ENCODE results near the gene LZTR1.

Gene LZTR1

DNA sequence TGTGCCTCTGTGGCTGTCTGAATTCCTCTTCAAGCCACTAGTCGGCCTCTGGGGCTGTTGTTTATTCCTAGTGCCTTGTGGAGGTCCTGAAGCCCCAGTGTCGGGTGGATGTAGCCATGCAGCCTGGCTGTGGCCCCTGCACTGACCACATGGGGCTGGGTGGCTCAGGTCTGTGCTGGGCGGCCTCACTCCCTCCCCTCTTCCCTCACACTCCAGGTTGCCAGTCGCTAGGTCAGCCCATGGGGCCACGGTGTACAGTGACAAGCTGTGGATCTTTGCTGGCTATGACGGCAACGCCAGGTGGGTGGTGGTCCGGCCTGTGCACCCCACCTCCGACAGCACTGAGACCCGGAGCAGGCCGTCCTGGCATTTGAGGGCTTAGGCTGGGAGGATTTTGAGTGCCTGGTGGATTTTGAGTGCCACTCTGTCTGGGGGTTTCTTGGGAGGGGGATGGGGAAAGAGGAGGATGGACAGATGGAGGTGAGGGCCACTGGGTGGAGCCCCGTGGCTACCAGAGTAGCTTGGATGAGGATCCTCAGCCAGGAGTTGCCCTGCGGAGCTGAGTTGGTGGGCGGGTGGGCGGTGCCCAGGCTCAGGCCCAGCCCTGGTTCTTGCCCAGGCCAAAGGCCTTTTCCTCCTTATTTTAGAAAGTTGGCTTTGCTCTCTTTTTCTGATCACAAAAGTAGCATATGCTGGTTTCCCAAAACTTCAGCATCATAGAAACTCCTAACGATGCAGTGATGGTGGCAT lies 6.7 kb downstream of the LZTR1 start:
- no peak overlapping the region for H2AFZ ChIP-seq (ENCODE audit: low read depth, low read length)
- no peak overlapping the region for H3K4me3 ChIP-seq (ENCODE audit: low read length)
- H3K9me3 ChIP-seq (ENCODE audit: low read length): no peaks in the 10 kb centered on the region
- H3K36me3 ChIP-seq (ENCODE audit: insufficient read depth, low read length): peaks cover 44% of the 10 kb centered on the region
- no peaks in the 10 kb centered on the region for H3K4me1 ChIP-seq (ENCODE audit: insufficient read depth, low read length)
- no peaks in the 10 kb centered on the region for H3K27me3 ChIP-seq (ENCODE audit: insufficient read depth, low read length)

DNA sequence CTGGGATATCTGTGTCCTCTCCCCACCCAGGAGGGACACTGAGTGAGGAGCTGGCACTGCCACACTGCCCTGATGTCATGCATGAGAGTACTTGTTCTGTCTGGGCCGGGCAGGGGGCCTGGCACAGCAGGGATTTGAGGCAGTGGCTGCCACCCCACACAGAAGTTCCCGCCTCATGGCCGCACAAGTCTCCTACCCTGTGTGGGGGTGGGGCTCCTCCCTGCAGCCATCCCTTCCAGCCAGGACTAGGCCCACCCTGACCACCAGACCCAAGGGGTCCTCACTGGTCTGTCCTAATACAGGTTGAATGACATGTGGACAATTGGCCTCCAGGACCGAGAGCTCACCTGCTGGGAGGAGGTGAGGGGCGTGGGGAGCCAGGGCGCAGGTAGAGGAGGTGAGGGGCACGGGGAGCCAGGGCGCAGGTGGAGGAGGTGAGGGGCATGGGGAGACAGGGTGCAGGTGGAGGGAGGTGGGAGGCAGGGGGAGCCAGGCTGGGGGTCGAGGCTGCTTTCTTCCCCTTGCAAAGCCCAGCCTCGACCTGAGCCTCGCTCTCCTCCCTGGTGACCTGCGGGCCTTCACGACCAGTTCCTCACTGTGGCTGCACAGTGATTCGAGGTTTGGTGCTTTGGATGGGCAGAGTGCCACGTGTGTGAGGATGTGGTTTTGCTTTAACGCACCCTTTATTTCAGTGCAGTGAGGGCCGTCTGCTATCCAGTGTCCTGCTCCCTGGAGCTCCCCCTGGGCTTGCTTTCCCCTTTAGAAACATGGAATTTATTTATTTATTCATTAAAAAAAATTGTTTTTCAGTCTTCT lies 7.4 kb downstream of the LZTR1 start:
- Histone ChIP-seq H3K4me1 (ENCODE audit: insufficient read depth, low read length) (no peaks in the 10 kb centered on the region), H3K9me3 (ENCODE audit: low read length) (no peaks in the 10 kb centered on the region), H3K27me3 (ENCODE audit: insufficient read depth, low read length) (no peaks in the 10 kb centered on the region), H2AFZ (ENCODE audit: low read depth, low read length) (no peak overlapping the region), H3K4me3 (ENCODE audit: low read length) (no peak overlapping the region), H3K36me3 (ENCODE audit: insufficient read depth, low read length) (peaks cover 41% of the 10 kb centered on the region)

DNA sequence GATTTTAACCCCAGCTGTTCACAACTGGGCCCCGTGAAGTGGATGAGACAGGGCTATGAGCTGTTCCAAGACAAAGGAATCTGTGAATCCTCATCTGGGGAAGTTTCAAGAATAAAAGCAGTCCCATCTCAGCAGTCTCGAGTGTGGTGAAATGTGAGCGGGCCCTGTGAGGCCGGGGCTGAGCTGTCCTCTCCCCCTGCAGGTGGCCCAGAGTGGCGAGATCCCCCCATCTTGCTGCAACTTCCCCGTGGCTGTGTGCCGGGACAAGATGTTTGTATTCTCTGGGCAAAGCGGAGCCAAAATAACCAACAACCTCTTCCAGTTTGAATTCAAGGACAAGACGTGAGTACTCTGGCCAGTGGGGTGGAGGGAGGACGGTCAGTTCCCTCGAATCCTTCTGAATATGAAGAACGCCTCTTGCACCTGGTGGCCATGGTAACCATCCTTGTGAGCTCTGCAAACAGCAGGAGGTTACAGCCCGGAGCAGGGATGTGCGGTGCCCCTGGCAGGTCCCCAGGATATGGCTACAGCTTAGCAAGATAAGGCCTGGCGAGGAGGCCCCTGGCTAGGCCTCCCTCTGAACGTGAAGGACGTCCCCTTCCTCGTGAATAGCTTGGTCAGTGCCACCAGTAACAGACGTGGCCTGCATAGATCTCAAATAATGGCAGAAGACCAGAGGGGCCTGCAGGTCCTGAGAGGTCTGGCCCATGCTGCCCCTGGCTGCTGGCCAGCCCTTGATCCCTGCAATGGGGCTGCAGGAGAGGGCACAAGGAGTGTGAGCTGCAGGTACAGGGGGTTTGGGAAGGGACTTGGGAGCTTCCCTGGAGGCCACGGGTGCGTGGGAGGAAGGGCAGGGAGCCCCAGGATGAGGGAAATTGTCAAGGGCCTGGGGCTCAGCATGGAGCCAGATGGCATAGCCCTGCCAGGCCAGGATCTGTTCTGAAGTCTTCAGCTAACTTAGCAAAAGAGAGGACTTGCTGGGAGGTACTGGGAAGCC lies 8.4 kb downstream of the LZTR1 start:
- H3K27me3 ChIP-seq (ENCODE audit: insufficient read depth, low read length): no peaks in the 10 kb centered on the region
- H3K9me3 ChIP-seq (ENCODE audit: low read length): no peaks in the 10 kb centered on the region
- no peak overlapping the region for H3K4me3 ChIP-seq (ENCODE audit: low read length)
- peaks cover 42% of the 10 kb centered on the region for H3K36me3 ChIP-seq (ENCODE audit: insufficient read depth, low read length)
- no peak overlapping the region for H2AFZ ChIP-seq (ENCODE audit: low read depth, low read length)
- H3K4me1 ChIP-seq (ENCODE audit: insufficient read depth, low read length): no peaks in the 10 kb centered on the region

DNA sequence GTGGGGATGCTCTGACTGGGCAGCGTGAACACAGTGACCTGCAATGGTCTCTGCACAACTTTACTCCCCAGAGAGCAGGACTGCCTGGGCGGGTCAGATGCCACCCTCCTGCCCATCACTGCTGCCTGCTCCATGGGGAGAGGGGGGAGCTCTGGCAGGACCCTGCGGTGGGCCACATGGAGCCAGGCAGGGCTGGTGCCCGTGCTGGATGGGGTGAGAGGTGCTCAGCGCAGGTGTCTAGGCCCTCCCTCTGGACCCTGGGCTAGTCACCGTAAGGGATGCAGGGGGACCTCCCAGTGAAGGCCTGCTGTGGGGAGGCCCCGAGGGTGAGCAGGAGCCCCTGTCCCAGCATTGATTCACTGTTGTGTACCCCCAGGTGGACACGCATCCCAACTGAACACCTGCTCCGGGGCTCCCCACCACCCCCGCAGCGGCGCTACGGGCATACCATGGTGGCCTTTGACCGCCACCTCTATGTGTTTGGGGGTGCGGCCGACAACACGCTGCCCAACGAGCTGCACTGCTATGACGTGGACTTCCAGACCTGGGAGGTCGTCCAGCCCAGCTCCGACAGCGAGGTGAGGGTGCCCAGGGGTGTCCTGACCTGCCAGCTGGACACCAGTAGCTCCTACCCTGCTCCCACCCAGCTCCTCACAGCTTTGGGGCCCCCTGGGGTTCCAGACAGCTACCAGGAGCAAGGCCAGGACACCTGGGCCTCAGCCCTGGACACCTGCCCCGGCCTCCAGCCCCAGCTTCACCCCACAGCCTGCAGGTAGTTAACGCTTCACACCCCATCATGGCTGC lies 9.4 kb downstream of the LZTR1 start:
- Histone ChIP-seq H3K36me3 (ENCODE audit: insufficient read depth, low read length) (peaks cover 37% of the 10 kb centered on the region), H3K27me3 (ENCODE audit: insufficient read depth, low read length) (no peaks in the 10 kb centered on the region)

DNA sequence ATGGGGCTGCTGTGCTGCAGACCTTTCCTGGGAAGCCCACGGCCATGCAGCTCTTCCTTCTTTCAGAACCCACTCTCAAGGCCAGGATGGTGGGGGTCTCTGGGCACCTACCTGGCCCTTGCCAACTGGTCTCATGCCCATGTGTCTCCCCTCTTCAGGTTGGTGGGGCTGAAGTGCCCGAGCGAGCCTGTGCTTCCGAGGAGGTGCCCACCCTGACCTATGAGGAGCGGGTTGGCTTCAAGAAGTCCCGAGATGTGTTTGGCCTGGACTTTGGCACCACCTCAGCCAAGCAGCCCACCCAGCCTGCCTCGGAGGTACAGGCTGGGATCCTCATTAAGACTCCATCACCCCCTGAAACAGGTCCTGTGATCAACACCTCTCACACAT lies 10.0 kb downstream of the LZTR1 start:
- Histone ChIP-seq H3K27me3 (ENCODE audit: insufficient read depth, low read length) (no peaks in the 10 kb centered on the region), H3K9me3 (ENCODE audit: low read length) (no peaks in the 10 kb centered on the region), H3K36me3 (ENCODE audit: insufficient read depth, low read length) (peaks cover 38% of the 10 kb centered on the region), H2AFZ (ENCODE audit: low read depth, low read length) (no peak overlapping the region), H3K4me3 (ENCODE audit: low read length) (no peak overlapping the region), H3K4me1 (ENCODE audit: insufficient read depth, low read length) (no peaks in the 10 kb centered on the region)

More for the DNA sequence above, 9.4 kb downstream of the LZTR1 start:
- no peak overlapping the region for H3K4me3 ChIP-seq (ENCODE audit: low read length)
- H3K4me1 ChIP-seq (ENCODE audit: insufficient read depth, low read length): no peaks in the 10 kb centered on the region
- H2AFZ ChIP-seq (ENCODE audit: low read depth, low read length): no peak overlapping the region
- H3K9me3 ChIP-seq (ENCODE audit: low read length): no peaks in the 10 kb centered on the region

DNA sequence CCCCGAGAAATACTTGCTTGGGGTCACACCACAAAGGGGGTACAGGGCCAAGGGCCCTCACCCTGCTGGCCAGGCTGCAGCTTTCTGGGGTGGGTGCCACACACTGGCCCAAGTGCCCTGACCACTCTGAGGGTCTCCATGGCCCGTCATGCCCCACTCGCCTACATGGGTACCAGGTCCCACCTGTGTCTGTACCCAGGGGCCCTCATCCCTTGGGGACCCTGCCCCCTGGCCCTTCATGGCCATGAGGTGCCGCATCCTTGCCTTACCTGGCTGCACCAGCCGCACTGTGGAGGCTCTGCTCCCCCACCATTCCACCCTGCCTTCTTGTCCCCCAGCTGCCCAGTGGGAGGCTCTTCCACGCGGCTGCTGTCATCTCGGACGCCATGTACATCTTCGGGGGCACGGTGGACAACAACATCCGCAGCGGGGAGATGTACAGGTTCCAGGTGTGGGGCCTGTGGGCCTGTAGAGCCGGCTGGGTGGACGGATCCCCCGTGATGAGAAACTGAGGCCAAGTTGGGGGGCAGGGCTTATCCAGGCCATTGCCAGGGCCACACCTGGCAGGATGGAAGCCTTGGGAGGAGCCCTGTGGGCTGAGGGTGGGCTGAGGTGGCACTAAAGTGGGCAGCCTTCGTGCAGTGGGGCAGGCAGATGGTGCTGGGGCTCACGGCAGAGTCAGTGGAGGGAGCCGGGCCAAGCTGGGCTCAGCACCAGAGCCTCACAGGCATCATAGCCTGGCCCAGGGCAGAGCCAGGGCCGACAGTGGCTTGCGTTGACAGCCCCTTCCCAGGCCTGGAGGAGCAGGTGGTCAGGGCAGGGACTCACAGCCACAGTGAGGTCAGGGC lies 10.6 kb downstream of the LZTR1 start:
- no peaks in the 10 kb centered on the region for H3K27me3 ChIP-seq (ENCODE audit: insufficient read depth, low read length)
- H3K9me3 ChIP-seq (ENCODE audit: low read length): no peaks in the 10 kb centered on the region
- H3K4me1 ChIP-seq (ENCODE audit: insufficient read depth, low read length): no peaks in the 10 kb centered on the region
- H3K36me3 ChIP-seq (ENCODE audit: insufficient read depth, low read length): peaks cover 39% of the 10 kb centered on the region
- no peak overlapping the region for H3K4me3 ChIP-seq (ENCODE audit: low read length)
- no peak overlapping the region for H2AFZ ChIP-seq (ENCODE audit: low read depth, low read length)

DNA sequence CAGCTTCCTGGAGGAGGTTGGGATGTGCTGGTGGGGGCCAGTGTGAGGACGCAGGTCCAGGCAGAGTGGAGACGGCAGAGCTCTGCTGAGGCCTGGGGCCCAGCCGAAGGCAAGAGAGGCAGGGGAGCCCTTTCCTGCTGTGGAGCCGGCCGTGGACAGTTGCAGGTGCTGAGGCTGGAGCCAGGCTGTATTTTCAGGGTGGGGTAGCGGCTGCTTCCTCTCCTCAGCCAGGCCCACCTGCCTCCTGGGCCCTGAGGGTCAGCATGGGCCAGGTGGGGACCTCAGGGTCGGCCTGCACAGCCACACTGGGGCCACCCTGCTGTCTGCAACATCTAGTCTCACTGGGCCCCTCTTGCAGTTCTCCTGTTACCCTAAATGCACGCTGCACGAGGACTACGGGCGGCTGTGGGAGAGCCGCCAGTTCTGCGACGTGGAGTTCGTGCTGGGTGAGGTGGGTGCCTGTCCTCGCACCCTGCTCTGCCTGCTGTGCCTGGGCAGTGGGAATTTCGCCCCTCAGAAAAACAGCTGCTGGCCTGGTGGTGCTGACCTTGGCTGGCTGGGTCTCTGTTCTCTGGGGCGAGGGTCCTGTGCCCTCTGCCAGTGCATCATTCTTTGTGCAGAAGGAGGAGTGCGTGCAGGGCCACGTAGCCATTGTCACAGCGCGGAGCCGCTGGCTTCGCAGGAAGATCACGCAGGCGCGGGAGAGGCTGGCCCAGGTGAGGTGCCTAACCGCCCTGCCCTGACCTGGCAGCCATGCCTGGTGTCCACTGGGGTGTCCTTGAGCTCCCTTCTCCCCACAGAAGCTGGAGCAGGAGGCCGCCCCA lies 11.4 kb downstream of the LZTR1 start:
- H3K36me3 ChIP-seq (ENCODE audit: insufficient read depth, low read length): peaks cover 41% of the 10 kb centered on the region
- H3K4me1 ChIP-seq (ENCODE audit: insufficient read depth, low read length): no peaks in the 10 kb centered on the region
- H2AFZ ChIP-seq (ENCODE audit: low read depth, low read length): no peak overlapping the region
- H3K9me3 ChIP-seq (ENCODE audit: low read length): no peaks in the 10 kb centered on the region
- H3K27me3 ChIP-seq (ENCODE audit: insufficient read depth, low read length): no peaks in the 10 kb centered on the region
- H3K4me3 ChIP-seq (ENCODE audit: low read length): no peak overlapping the region

DNA sequence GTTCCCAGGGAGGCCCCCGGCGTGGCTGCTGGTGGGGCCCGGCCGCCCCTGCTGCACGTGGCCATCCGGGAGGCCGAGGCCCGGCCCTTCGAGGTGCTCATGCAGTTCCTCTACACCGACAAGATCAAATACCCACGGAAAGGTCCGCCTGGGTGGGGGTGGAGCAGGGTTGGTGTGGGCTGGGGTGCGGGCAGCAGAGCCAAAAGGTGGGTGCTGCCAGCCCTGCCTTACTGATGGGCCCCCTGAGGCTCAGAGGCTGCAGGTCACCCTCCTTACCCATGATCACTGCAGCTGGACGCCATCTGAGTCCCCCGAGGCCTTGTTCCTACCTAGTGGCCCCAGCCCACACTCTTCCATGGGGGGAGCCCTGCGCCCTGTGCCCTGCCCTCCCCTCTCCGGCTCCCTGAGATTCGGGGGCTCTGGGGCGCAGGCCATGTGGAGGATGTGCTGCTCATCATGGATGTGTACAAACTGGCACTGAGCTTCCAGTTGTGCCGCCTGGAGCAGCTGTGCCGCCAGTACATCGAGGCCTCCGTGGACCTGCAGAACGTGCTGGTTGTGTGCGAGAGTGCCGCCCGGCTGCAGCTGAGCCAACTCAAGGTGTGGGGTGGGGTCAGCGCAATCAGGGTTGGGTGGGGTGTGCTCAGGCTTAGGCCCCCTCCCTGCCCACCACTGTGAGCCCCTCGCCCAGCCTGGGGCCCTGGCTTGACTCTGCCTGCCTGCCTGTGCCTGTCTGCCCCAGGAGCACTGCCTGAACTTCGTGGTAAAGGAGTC lies 12.2 kb downstream of the LZTR1 start:
- no peaks in the 10 kb centered on the region for H3K4me1 ChIP-seq (ENCODE audit: insufficient read depth, low read length)
- no peaks in the 10 kb centered on the region for H3K9me3 ChIP-seq (ENCODE audit: low read length)
- H2AFZ ChIP-seq (ENCODE audit: low read depth, low read length): no peak overlapping the region
- H3K27me3 ChIP-seq (ENCODE audit: insufficient read depth, low read length): no peaks in the 10 kb centered on the region
- peaks cover 48% of the 10 kb centered on the region for H3K36me3 ChIP-seq (ENCODE audit: insufficient read depth, low read length)
- H3K4me3 ChIP-seq (ENCODE audit: low read length): no peak overlapping the region

DNA sequence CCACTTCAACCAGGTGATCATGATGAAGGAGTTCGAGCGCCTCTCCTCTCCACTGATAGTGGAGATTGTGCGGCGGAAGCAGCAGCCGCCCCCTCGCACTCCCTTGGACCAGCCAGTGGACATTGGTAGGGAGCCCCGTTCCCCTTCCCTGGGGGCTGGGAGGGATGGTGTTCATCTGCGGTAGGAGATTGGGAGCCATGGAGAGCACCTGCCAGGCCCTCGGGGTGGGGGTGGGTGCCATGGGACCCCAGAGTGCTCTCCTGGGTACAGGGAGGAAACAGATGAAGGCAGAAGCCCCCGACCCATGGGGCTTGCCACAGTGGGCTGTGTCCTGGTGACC lies 12.8 kb downstream of the LZTR1 start:
- no peaks in the 10 kb centered on the region for H3K9me3 ChIP-seq (ENCODE audit: low read length)
- H3K27me3 ChIP-seq (ENCODE audit: insufficient read depth, low read length): no peaks in the 10 kb centered on the region
- no peaks in the 10 kb centered on the region for H3K4me1 ChIP-seq (ENCODE audit: insufficient read depth, low read length)
- H3K4me3 ChIP-seq (ENCODE audit: low read length): no peak overlapping the region
- no peak overlapping the region for H2AFZ ChIP-seq (ENCODE audit: low read depth, low read length)
- peaks cover 53% of the 10 kb centered on the region for H3K36me3 ChIP-seq (ENCODE audit: insufficient read depth, low read length)

DNA sequence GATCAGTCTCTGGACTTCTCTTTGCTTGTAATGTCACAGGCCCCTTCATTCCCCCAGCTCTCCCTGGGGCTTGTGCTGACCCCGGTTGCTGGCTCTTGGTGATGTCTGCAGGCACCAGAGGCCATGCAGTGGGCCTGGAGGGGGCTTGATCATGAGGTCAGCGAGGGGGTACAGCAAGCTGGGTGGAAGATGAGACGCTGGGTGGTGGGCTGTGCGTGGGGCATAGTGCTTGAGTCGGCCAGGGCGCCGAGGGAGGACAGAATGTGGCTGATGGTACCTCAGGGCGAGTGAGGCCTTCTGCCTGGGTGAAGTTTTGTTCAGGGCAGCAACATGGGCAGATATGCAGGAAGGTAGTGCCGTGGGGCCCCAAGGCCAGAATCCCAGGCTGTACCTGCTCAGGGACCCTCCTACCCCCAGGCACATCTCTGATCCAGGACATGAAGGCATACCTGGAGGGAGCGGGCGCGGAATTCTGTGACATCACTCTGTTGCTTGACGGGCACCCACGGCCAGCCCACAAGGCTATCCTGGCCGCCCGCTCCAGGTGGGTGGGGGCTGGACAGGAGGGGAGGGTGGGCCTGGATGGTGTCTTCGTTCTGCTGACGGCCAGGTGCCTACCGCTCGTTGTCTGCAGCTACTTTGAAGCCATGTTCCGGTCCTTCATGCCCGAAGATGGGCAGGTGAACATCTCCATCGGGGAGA lies 13.4 kb downstream of the LZTR1 start:
- peaks cover 6% of the 10 kb centered on the region for H3K4me1 ChIP-seq (ENCODE audit: insufficient read depth, low read length)
- no peaks in the 10 kb centered on the region for H3K9me3 ChIP-seq (ENCODE audit: low read length)
- H2AFZ ChIP-seq (ENCODE audit: low read depth, low read length): no peak overlapping the region
- no peak overlapping the region for H3K4me3 ChIP-seq (ENCODE audit: low read length)
- H3K27me3 ChIP-seq (ENCODE audit: insufficient read depth, low read length): no peaks in the 10 kb centered on the region
- H3K36me3 ChIP-seq (ENCODE audit: insufficient read depth, low read length): peaks cover 58% of the 10 kb centered on the region
